ENCODE results near the gene FGFR3.

FGFR3 gene

DNA sequence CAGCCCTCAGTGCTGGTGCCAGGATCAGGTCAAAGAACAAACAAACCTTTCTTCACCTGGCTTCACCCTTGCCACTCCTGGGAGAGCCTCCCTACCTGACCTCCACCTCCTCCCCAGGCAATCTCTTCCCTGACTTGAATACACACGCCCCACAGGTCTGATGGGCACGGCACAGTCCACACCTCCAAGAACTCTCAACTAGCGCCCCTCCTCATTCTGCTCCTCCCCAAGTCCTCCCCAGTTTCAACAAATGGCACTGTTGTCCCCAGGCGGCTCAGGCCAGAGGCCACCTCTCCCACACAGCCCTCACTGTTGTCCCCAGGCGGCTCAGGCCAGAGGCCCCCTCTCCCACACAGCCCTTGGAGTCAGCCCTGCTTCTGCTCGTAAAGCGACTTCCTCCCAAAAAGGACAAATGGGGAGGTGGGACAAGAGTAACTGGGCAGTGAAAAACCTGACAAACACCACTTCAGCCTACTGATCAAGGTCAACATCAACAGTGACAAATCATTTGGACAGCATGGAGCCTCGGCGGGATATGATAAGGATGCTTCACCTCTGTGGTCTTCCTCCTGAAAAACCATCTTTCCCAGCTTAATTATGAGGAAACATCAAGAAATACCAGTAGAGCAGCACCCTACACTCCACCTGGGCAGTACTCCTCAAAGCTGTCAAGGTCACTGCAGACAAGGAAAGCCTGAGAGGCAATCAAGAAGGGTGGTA lies 60.0 kb downstream of the FGFR3 start:
- POLR2A ChIA-PET, result interaction anchor here (0.5 kb wide), 1 partner anchor 26 kb away, joined by 3 read pairs; no protein-coding TSS in a partner anchor
- H3K4me3 ChIP-seq (ENCODE audit: low read depth, low read length), result no peak overlapping the region
- CTCF ChIA-PET, result interaction anchor here (1.7 to 12.8 kb wide), 2 partner anchors 43 to 46 kb away, joined by 3 to 76 read pairs; no protein-coding TSS in a partner anchor
- DNase-seq (ENCODE audit: low read depth, low spot score), result no peak
- no peak for TF ChIP-seq CTCF (IDR thresholded peaks at IDR 0.05; ENCODE audit: insufficient read depth, low read length, missing control alignments)

DNA sequence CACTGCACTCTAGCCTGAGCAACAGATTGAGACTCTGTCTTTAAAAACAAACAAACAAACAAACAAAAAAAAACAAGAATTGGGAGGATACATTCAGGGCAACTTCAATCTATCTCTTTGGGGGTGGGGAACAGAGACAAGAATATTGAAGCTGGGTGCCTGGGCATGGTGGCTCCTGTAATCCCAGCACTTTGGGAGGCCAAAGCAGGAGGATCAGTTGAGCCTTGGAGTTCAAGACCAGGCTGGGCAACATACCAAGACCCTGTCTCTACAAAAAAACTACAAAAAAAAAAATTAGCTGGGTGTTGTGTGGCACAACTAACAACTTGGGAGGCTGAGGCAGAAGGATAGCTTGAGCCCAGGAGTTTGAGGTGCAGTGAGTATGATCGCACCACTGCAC lies 61.7 kb downstream of the FGFR3 start:
- POLR2A ChIA-PET, result interaction anchor here (1.0 kb wide), 1 partner anchor 33 kb away, joined by 3 read pairs; no protein-coding TSS in a partner anchor
- CTCF ChIA-PET, result interaction anchor here (1.1 to 5.2 kb wide), 4 partner anchors 8 to 52 kb away, joined by 3 to 58 read pairs (median 4); no protein-coding TSS in a partner anchor
- H3K4me3 ChIP-seq (ENCODE audit: low read depth, low read length), result peak overlapping the region; percentile 85
- DNase-seq (ENCODE audit: low read depth, low spot score), result no peak
- no peak for TF ChIP-seq CTCF (IDR thresholded peaks at IDR 0.05; ENCODE audit: insufficient read depth, low read length, missing control alignments)

DNA sequence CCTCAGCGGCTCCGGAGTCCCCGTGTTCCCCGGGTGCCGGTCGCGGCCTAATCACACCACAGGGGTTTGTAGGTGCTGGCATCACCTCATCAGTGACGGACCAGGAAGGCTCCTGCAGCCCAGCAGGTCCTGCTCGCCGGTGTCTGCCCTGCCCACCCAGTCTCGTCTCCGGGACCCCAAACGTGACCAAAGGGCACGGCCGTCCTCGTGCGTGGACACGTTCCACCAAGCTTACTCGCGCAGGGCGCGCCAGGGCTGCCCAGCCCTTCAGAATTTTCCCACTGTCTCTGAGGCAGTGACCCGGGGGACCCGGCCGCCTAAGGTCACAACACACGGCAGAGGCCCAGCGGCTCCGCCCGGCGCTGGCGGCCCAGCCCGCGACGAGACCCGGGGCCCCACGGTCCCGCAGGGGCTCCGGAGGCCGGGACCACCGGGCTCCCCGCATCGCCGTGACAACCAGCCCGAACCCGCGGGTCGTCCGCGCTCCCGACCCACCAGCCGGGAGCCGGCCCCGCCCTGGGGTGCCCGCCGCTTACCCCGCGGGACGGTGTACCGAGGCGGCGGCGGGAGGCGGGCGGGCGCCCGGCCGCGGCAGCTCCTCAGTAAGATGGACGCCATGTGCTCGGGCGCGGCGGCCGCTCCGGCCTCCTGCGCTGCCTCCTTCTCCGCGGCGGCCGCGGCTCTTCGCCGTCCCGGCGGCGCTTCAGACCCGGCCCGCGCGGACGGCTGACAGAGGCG lies 62.4 kb downstream of the FGFR3 start:
- TF ChIP-seq CTCF (IDR thresholded peaks at IDR 0.05; ENCODE audit: insufficient read depth, low read length, missing control alignments), result no peak
- ChIA-PET POLR2A (interaction anchor here (1.0 kb wide), 2 partner anchors 15 to 32 kb away, joined by 3 to 5 read pairs; no protein-coding TSS in a partner anchor), CTCF (interaction anchor here (1.1 to 5.2 kb wide), 6 partner anchors 8 to 52 kb away, joined by 3 to 58 read pairs (median 4); no protein-coding TSS in a partner anchor)
- H3K4me3 ChIP-seq (ENCODE audit: low read depth, low read length), result peak overlapping the region; percentile 85
- no peak for DNase-seq (ENCODE audit: low read depth, low spot score)

DNA sequence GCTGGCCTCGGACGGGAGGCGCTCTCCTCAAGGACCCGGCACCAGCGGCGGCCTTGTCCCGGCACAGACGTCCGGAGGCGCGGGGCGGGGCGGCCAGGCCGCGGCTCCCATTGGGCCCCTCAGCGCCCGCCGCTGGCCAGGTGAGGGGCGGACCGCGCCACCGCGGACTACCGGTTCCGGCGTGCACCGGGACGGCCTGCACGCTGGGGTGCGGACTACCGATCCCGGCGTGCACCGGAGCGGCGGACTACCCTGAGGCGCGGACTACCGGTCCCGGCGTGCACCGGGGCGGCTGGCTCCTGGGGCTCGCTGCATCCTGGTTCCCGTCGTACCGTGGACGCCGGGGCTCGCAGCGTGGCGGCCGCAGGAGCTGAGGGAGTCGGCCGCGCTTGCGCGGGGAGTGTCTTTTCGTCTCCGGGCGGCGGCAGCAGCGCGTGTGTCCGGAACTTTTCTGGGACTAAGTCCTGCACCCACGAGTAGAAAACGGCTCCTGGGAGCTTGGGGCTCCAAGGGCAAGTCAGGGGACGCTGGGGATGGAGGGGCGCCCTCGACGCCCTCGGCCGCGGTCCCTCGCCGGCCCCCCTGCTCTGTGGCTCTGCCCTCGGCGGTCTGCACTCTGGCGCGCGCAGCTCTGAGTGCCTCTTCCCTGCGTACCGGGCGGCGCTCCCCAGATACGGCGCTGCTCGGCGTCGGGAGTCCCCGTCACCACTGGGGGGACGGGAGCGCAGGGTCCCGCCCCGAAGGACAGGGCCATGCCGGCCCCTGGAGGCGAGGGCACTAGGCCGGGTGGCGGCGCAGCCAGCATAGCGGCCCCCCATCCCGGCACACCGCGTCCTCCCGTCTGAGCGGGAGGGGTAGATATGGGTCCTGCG lies 63.2 kb downstream of the FGFR3 start, which contains the start of gene LETM1:
Gene LETM1 (minus strand): TSS at position 86 of the 872 bp plus-strand sequence. CDS start 206 bp downstream, outside the sequence.
- ChIA-PET POLR2A (interaction anchor here (0.6 to 1.0 kb wide), 5 partner anchors 12 to 54 kb away, joined by 3 to 5 read pairs (median 3); no protein-coding TSS in a partner anchor), CTCF (interaction anchor here (0.7 to 5.2 kb wide), 7 partner anchors 9 to 54 kb away, joined by 3 to 58 read pairs (median 4); no protein-coding TSS in a partner anchor)
- peak; percentile 5 for TF ChIP-seq CTCF (IDR thresholded peaks at IDR 0.05; ENCODE audit: insufficient read depth, low read length, missing control alignments)
- H3K4me3 ChIP-seq (ENCODE audit: low read depth, low read length), result peak within 1 kb of the TSS; percentile 85
- peak; percentile 67 for DNase-seq (ENCODE audit: low read depth, low spot score)

GRCh38 chr4:1856943-1857699 lies 64.0 kb downstream of the FGFR3 start:
- no peak for DNase-seq (ENCODE audit: low read depth, low spot score)
- H3K4me3 ChIP-seq (ENCODE audit: low read depth, low read length), result peak overlapping the region; percentile 85
- TF ChIP-seq CTCF (IDR thresholded peaks at IDR 0.05; ENCODE audit: insufficient read depth, low read length, missing control alignments), result no peak
- POLR2A ChIA-PET, result interaction anchor here (0.8 kb wide), 1 partner anchor 13 kb away, joined by 6 read pairs; no protein-coding TSS in a partner anchor
- CTCF ChIA-PET, result interaction anchor here (0.7 to 5.2 kb wide), 7 partner anchors 10 to 53 kb away, joined by 3 to 58 read pairs (median 4); no protein-coding TSS in a partner anchor

All from AG04449 (cell line).